ENCODE data around the gene CHST11.

CHST11 gene

GRCh38 chr12:104502638-104503037 lies 45.9 kb downstream of the CHST11 start:
- DNase-seq (ENCODE audit: low read depth in 2 of 3, low spot score in 2 of 3): no peak

- no peak for DNase-seq (ENCODE audit: low read depth in 2 of 3, low spot score in 2 of 3)
Measured at GRCh38 chr12:104503191-104503590, 46.4 kb downstream of the CHST11 start.

- no peak for DNase-seq (ENCODE audit: low read depth in 2 of 3, low spot score in 2 of 3)
Measured at GRCh38 chr12:104504146-104504545, 47.4 kb downstream of the CHST11 start.

- DNase-seq (ENCODE audit: low read depth in 2 of 3, low spot score in 2 of 3): no peak
Measured at GRCh38 chr12:104505095-104505818, 48.5 kb downstream of the CHST11 start.

- no peak for DNase-seq (ENCODE audit: low read depth in 2 of 3, low spot score in 2 of 3)
Measured at GRCh38 chr12:104506676-104507401, 50.1 kb downstream of the CHST11 start.

- DNase-seq (ENCODE audit: low read depth in 2 of 3, low spot score in 2 of 3): no peak
Measured at GRCh38 chr12:104507672-104508071, 50.9 kb downstream of the CHST11 start.

- no peak for DNase-seq (ENCODE audit: low read depth in 2 of 3, low spot score in 2 of 3)
Measured at GRCh38 chr12:104508752-104509446, 52.2 kb downstream of the CHST11 start.

GRCh38 chr12:104510145-104510872 lies 53.6 kb downstream of the CHST11 start:
- no peak for DNase-seq (ENCODE audit: low read depth in 2 of 3, low spot score in 2 of 3)

- DNase-seq (ENCODE audit: low read depth in 2 of 3, low spot score in 2 of 3): no peak
Measured at GRCh38 chr12:104510873-104511440, 54.2 kb downstream of the CHST11 start.

- DNase-seq (ENCODE audit: low read depth in 2 of 3, low spot score in 2 of 3): no peak
Measured at GRCh38 chr12:104513681-104514080, 56.9 kb downstream of the CHST11 start.

GRCh38 chr12:104514092-104514810 lies 57.5 kb downstream of the CHST11 start:
- DNase-seq (ENCODE audit: low read depth in 2 of 3, low spot score in 2 of 3): no peak

GRCh38 chr12:104515899-104516298 lies 59.2 kb downstream of the CHST11 start:
- no peak for DNase-seq (ENCODE audit: low read depth in 2 of 3, low spot score in 2 of 3)

GRCh38 chr12:104516821-104517220 lies 60.1 kb downstream of the CHST11 start:
- DNase-seq (ENCODE audit: low read depth in 2 of 3, low spot score in 2 of 3): no peak

GRCh38 chr12:104517880-104518279 lies 61.1 kb downstream of the CHST11 start:
- DNase-seq (ENCODE audit: low read depth in 2 of 3, low spot score in 2 of 3): no peak

- no peak for DNase-seq (ENCODE audit: low read depth in 2 of 3, low spot score in 2 of 3)
Measured at GRCh38 chr12:104519190-104520019, 62.7 kb downstream of the CHST11 start.

- no peak for DNase-seq (ENCODE audit: low read depth in 2 of 3, low spot score in 2 of 3)
Measured at GRCh38 chr12:104520242-104520900, 63.6 kb downstream of the CHST11 start.

- no peak for DNase-seq (ENCODE audit: low read depth in 2 of 3, low spot score in 2 of 3)
Measured at GRCh38 chr12:104521731-104522130, 65.0 kb downstream of the CHST11 start.

- no peak for DNase-seq (ENCODE audit: low read depth in 2 of 3, low spot score in 2 of 3)
Measured at GRCh38 chr12:104522985-104523722, 66.4 kb downstream of the CHST11 start.

Measured in activated CD8-positive, alpha-beta memory T cell treated with anti-CD3 and anti-CD28 coated beads for 48 hours (primary cell).